ENCODE results near the gene SMARCC1.

SMARCC1 gene

DNA sequence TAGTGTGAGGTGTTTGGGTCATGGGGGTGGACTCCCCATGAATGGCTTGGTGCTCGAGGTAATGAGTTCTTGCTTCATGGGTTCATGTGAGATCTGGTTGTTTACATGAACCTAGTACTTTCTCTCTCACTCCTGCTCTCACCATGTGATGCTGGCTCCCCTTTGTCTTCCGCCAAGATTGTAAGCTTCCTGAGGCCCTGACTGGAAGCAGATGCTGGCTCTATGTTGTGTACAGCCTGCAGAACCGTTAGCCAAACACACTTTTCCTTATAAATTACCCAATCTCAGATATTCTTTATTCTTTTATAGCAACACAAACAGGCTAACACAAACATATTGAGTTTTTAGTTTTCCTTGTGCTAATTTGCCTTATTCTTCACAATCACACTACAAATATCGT is 199.9 kb downstream of the SMARCC1 start:
- no peak for DNase-seq

DNA sequence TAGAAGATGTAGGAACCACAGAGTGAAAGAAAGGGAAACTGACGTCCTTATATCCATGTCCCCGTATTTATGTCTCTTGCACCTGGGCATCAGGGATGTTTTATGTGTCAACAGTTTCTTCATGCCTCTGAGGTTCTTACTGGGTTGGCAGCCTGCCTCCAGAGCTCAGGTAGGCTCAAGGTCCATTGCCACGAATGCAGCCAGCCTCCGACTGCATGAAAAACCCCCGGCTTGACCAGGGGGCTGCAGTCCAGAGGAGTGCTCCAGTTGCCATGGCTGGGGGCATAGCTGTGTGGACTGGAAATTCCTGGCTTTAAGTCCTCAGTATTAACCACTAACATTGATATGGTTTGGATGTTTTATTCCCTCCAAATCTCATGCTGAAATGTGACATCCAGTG is 200.3 kb downstream of the SMARCC1 start:
- no peak for DNase-seq

DNA sequence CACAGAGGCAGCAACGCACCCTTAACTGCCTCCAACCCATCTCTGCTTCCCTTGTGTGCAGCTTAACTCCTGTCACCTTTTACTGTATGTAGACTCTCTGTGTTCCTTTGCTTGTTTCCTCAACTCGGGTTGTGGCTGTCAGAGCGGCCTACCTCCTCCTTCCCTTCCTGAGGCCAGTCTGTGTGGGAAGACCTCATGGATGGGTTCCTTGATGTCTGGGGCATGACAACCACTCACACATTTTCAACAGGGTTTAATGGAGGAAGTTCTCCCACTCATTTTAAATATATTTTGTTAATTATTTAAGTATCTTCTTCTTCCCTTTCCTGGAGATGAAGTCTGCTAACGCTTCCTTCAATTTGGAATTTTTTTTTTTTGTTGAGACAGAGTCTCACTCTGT is 201.2 kb downstream of the SMARCC1 start:
- no peak for DNase-seq

DNA sequence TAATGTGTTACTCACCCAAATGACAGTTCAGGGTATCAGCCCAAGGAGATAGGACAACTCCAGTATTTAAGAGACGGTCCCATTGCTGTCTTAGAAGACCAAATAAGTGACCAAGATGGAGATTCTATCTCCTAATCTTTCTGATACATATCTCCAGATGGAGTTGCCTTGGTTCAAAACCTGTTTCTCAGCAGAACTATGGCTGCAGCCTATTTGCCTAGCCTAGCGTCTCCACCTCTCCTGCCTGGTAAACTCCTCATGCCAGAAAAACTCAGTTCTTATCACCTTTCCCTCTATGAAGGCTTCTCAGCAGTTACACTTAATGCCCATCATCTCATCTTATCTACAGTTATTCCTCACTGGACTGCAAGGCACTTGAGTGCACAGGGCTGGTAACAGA is 201.8 kb downstream of the SMARCC1 start:
- DNase-seq, result no peak

DNA sequence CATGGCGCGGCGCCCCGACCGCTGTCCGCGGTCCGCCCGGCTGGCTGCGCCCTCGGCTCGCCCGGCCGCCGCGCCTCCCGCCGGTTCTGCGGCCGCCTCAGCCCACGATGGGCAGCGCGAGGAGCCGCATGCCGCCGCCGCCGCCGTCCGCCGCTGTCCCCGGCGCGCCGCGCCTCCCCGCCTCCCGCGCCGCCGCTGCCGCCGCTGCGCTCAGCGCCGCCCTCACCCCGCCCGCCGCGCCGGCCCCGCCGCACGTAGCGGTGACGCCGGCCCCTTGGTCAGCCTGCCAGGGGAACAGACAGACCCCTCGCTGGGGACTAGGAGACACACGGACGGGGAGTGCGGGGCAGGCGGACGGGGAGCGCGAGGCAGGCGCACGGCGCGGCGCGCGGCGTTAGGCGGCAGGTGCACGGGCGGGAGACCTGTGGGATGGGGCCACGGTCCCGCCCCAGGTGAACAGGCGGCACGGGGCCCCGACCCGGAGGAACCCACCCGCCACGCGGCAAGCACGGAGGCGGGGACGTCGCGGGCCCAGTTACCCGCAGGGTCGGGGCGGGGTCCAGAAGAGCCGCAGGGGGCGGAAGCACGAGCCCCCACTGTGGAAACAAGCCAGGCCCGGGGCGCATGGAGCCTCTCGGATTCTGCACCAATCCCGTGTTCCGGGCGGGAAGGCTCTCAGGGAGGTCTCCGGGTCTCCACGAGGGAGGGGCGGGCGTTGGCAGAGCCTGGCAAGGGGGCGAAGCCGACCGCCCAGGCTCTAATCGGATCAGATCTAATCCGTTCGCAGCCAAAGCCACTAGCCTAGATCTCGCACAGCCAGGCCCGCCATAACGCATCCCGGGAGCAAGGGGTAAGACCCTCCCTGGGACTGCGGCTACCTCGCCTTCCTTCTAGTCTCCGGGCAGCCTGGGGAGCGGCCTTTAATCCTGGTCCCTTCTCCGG is 202.7 kb downstream of the SMARCC1 start, which contains the start of gene CSPG5:
CSPG5 (minus strand) TSS at position 175 of the 942 bp plus-strand sequence; CDS start at position 3, 172 bp downstream.
- no peak for DNase-seq

DNA sequence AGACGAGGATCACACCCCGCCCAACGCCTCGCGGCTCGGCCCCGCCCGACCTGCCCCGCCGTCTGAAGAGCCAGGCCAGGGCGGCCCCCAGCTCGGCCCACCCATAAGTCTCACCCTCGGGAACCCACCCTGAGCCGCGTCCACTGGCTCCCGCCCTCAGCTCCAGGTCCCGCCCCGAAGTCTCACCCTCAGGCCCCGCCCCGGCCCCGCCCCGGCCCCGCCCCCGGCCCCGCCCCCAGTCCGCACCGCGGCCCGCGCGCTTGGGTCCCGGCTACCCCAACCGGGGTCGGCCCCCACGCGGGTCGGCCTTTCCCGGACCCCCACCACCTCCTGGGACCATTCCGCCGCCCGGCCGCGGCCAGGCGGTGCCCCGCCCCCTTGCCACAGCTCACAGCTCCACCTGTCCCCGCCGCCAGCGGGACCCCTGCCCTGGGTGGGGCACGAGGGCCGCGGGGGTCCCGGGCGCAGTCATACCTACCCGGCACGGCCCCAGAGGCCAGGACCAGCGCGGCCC is 203.5 kb downstream of the SMARCC1 start:
- peak in 1 of 2 experiments; percentile 12 for DNase-seq

DNA sequence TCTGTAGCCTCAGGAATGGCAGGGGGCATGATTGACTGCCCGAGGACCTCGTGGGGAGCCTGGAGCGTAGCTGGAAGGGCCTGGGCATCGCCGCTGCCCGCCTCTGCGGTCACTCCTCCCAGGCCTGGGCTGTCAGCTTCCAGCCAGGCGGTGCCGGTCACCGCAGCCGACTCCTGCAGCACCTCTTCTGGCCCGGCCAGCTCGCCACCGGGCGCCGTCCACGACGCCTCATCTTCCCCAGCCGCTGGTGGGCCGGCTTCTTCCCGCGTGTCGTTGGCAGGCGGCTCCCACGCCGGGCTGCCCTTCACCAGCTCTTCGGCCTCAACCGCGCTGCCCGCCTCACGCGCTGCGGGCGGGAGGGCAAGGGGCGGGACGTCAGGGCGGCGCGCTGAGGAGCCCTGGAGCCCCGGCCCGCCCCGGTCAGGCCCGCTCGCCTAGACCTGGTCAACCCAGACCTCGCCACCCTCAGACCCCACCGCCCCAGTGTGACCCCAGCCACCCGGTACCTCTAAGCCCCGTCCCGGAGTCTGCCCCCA is 204.0 kb downstream of the SMARCC1 start:
- DNase-seq, result no peak

DNA sequence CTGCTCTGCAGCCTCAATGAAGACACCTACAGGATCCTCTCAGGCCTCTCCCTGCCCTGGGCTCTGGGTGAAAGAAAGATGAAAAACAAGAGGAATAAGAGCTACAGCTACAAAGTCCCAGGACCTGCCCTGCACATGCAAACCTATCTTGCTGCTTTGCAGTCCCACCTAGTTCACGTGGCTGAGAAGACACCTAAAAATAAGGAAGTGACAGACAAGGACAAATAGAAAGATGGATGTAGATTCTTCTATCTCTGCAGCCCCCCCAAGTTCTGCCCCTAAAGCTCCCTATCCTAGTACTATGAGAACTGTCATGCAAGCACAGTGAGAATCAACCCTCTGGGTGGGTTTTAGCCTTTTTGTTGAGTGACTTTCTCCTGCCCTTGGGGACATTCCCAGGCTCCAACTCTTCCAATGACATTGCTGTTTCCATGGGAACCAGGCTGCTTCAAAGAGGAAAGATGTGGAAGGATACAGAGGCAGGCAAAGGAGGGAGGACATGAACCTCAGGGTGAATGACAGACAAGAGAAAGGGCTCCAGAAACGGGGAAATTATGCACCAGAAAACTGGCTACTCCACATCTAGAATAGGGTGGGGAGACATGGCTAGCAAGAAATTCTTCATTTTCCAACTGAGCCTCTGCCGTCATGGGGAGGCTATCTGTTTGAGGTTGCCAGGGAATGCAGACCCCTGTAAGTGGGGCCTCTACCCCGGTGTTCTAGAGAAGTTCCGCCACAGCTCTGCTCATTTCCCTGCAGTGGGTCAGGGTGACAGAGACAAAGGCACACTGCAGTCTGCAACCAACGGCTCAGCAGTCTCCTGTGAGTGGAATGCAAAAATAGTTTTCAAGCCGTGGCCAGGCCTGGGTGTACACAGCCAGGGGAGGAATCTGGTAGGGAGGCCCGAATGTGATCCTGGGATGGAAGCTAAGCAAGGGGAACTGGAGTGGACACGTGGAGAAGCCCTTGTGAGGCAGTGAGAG is 208.2 kb downstream of the SMARCC1 start:
- DNase-seq, result no peak

DNA sequence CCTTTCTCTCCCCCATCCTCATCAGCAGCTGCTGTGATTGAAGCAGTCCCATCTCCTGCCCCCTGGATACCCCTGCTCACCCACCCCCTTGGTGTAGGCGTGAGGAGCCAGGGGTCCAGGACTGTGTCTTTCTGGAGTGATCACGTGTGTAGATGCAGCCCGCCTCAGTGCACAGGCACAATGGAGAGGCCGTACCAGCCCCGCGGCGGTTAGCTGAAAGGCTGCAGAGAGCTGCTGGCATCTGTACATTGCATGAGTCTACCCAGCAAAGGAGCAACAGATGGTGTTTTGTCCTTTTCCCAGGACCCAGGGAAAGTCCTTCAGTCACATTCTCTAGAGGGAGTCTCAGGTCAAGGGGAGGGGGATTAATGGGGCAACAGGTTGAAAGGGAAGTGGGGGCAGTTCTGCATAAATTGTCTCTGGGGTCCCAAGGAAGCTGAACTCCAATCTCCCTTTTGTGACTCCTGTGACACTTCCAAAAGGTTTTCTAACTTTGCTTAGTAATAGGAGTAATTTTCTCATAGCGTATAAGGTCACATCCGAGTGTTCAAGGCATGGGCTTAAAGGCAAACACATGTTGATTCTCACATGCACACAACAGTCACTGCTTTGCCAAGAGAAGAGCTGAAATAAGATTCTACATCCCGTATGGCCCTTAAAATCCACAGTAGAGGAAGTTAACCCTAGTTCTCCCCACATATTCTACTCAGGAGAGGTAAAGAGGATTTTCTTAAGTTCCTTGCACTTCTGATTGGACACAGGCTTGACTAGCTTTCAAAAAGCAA is 210.1 kb downstream of the SMARCC1 start:
- no peak for DNase-seq

DNA sequence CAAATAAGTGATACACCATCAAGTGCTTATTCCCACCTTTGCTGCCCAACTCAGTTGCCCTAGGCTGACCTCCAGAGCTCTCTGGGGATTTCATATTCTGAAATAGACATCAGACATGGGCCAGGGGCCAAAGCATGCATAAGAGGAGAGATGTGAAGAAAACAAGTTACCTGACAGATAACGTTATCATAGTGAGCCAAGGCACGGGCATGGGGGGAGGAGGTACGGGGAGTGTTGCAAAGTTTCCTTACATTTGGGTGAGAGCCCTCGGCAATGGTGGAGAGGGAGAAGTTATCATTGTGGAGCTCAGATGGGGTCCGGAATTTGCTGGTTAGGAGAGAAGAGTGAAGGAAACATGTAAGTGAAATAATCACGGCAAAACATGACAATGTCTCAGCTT is 212.8 kb downstream of the SMARCC1 start:
- DNase-seq, result no peak

DNA sequence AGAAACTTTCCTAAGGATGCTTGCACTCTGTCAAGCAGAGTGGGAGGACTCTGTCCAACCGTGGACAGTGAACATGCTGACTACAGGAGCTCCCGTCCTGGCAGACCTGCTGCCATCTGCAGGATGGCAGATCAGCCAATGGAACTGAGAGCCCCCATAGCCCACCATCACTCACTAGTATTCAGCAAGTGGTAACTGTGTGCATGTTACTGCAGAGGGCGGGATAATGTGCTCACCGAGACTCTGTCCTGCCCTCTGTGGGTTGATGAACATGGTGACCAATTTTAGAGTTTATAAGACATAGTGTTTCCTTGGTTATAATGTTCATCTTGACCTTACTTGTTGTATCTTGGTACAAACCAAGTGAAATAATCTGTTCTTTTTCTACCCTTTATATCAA is 214.5 kb downstream of the SMARCC1 start:
- no peak for DNase-seq

DNA sequence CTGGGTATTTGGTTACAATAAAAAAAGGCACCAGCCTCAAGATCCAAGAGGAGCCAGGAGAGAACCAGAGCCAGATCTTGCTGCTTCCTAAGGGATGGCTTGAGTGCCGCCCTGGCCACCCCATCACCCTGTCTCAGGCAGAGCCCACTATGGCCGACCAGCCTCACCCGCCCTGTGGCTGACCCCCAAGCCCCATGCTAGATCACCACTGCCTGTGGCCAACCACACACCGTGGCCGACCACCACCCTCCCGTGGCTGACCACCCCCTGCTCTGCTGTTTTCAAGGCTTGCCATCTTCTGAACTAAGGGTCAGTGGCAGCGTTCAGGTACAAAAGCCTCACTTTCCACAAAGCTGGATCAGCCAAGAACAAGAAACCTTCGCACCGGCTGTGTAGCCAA is 215.0 kb downstream of the SMARCC1 start:
- no peak for DNase-seq

DNA sequence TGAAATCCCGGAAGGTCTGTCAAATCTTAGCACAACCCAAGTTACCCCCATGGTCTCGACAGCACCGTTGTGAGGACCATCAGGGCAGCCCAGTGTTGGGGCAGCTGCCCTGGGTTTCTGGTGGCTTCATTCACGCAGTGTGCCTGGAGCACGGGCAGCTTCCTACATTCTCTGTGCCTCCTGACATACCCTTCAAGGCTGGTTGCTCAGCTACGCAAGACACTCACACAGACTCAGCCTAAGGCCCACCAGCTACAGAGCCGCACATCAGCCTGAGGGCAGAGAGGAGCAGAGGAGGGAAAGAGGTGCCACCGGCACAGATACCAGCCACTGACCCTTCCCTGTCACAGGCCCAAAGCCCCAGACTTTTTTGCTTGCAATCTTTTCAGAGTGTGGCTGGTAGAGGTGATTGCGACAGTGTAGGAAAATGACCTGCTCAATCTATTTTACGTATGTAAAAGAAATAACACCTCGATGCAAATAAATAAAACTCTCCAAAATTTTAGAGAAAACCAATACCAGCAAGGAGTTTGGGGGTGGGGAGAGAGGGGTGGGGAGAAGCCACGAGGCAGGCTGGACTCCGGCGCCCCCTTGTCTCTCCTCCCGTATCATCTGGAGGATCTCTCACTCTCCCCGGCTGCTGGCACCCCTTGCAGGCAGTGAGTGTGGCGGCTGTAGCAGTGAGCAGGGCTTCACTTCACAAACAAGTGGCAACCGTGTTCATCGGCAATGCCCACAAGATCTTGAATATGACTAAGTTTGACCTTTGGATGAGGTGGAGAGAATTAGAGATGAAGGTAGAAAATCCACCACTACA is 215.8 kb downstream of the SMARCC1 start:
- DNase-seq, result no peak

DNA sequence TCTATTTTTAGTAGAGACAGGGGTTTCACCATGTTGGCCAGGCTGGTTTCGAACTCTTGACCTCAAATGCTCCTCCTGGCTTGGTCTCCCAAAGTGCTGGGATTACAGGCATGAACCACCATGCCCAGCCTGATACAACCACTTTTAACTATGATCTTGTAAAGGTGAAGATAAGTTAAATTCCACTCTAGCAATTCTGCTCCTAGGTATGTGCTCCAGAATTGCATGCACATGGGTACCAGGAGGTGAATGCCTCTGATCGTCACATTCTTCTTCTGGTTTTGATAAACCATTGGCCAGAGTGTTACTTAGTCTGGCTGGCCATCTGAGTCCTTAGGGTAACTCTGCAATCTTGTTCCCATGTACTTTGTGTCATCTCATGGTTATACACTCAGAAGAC is 225.3 kb downstream of the SMARCC1 start:
- DNase-seq, result no peak

DNA sequence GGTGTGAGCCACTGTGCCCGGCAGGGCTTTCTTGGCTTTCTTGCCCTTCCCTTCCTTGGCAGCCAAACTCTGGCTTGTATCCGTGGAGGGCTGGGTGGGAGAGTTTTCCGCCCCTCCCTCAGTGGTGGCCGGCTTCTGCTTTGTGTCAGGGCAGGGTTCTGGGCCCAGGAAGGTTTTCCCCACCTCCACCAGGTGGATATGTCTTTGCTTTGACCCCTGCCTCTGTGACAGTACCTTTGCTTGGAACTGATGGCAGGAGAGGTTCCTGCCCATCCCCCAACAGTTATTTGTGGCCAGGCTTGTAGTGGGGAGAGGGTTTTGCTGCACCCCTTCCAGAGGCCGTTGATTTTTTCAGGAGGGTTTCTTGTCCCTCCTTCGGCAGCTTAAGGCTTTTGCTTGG is 227.4 kb downstream of the SMARCC1 start:
- DNase-seq, result no peak

DNA sequence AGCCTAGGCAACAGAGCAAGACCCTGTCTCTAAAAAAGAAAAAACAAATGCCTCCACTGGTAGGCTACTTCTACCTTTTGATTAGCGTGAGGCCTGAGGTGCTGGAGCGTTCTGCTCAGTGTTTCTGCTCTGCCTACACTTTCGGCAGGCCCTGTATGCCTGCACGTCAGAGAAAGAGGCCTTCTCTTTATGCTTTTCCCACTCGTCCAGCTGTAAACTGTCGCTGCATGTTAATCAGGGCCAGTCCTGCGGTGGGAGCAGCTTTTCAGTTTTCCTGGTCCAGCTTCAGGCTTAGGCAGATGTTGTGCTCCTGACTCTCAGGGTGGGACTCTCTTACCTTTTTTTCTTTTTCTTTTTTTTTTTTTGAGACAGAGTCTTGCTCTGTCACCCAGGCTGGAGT is 228.3 kb downstream of the SMARCC1 start:
- no peak for DNase-seq

DNA sequence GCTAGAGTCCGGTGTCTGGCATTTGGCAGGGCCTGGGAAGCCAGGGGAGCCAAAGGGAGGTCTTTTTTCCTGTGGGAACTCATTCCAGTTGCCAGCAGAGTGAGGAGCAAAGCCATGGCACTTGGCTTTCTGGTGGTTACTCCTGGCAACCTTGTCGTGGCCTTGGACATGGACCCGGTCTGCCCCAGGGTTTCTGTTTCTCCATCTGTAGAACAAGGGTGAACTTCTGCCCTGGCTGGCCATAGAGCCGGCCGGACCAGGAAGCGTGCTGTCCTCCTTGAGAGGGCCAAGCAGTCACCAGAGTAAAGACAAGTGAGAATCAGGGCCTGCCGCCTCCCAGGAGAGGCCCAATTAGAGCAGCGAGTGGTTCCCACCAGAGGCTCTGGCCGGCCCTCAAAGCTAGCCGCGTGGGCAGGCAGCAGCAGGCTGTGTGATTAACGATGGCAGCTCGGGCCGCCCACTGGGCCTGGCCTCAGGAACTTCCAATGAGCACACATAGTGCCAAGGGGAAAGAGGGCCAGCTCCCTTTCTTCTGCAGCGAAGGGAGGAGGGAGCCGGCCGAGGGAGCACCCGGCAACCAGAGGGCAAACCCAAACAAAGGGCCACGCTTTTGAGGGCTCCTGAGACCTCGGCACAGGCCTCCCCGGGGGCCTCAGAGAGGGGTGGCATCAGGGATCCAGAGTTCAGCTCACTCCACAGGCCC is 239.1 kb downstream of the SMARCC1 start:
- no peak for DNase-seq

DNA sequence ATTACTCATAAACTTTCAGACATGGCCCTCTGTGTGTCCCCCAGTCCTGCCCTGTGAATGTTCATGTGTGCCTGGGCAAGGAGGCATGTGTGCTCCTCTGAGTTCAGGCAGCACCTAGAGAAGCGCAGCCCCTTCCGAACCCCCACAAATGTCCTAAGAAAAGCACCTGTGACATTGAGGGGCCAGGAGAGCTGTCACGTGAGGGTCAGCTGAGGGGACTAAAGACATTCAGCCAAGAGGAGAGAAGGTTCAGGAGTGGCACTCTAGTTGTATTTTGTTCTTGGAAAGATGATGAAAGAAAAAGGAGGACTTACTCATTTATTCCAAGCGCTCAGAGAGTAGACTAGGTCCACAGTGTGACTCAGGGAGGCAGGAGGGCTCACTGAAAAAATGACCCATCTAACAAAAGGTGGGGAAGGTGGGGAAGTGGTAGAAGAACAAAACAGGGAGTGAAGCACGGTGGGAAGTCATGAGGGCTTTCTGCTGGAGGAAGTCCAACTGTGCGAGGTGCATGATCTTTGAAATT is 240.0 kb downstream of the SMARCC1 start:
- DNase-seq, result no peak

DNA sequence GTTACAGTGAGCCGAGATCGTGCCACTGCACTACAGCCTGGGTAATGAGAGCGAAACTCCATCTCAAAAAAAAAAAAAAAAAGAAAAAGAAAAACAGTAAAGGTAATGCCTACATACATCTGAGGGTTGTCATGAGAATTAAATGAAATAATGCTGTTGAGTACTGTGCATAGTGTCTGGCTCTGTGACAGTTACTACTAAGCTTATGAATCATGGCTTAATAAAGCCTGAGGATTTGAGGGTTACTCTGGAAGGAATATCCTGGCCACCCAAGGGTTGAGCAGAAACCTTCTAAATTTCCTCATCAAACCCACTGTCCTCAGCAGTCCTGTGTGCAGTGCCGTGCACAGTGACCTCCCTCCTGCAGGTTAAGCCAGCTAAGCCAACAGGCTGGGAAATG is 241.4 kb downstream of the SMARCC1 start:
- DNase-seq, result no peak

DNA sequence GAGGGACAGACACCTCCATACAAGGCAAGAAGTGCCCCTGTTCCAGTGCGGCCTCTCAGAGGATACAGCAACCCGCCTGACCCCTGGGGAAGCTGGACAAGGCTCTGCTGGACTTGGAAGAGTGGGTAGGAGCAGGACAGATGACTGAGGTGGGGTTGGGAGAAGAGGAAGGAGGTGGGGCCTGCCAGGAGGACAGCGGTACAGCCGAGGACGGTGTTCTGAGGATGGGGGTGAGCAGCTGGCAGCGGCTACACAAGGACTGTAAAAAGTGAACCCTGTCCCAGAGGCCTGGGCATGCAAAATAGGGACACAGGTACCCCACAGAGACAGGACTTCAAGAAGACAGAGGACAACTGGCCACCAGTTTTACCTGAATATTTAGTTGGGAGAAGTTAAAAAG is 244.7 kb downstream of the SMARCC1 start:
- no peak for DNase-seq

Measured in SW 1271 (cell line).